ENCODE results near the gene MYLK.

MYLK gene

DNA sequence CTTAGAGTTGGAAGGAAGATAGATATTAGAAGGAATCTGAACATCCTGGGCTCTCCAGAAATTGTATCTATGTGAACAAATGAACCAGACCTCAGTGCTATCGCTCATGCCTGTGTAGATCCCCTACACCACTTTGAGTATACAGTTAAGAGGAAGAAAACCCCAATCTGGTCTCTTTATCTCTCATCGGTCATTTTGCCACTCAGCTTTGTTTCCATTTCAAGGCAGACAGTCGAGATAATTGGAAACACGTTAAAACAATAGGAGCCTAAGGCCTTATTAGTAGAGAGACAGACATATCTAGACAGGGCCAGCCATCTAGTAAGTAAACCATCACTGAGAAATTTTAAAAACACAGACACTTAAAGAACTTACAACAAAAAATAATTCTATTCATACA lies 101.6 kb downstream of the MYLK start:
- DNase-seq (ENCODE audit: low spot score) = peak; percentile 13
- TF ChIP-seq, protein P1, sequence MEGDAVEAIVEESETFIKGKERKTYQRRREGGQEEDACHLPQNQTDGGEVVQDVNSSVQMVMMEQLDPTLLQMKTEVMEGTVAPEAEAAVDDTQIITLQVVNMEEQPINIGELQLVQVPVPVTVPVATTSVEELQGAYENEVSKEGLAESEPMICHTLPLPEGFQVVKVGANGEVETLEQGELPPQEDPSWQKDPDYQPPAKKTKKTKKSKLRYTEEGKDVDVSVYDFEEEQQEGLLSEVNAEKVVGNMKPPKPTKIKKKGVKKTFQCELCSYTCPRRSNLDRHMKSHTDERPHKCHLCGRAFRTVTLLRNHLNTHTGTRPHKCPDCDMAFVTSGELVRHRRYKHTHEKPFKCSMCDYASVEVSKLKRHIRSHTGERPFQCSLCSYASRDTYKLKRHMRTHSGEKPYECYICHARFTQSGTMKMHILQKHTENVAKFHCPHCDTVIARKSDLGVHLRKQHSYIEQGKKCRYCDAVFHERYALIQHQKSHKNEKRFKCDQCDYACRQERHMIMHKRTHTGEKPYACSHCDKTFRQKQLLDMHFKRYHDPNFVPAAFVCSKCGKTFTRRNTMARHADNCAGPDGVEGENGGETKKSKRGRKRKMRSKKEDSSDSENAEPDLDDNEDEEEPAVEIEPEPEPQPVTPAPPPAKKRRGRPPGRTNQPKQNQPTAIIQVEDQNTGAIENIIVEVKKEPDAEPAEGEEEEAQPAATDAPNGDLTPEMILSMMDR (IDR thresholded peaks at IDR 0.05; ENCODE audit: extremely low read depth, missing control alignments) = no peak

DNA sequence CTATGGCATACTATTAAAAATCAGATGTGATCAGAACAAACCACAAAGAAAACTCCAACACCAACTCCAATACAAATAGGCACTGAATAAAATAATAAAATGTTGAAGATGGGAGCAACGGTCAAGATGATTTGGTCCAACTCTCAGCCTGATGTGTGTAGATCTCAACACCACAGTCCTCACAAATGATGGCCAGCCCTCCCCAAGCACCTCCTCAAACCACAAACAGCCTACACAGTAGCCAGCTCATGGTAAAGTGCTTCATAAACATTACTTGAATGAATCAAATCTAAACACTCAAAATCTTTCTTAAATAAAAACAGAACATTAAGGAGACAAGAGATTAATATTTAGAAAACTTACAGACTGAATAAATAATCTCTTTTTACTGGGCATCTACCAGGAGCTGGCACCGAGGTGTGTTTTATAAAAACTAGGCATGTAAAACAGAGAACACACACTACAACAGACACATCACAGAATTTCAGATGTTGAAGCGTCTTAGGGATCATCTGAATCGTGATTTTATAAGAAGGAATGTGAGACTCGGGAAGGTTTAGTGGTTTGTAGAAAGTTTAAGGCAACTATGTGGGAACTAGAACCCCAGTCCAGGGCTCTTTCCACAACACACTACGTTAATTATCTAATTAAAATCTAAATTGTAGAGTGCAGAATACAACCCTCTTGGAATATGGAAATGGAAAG lies 102.4 kb downstream of the MYLK start:
- DNase-seq (ENCODE audit: low spot score) = no peak
- TF ChIP-seq, protein P1 (IDR thresholded peaks at IDR 0.05; ENCODE audit: extremely low read depth, missing control alignments) = no peak

DNA sequence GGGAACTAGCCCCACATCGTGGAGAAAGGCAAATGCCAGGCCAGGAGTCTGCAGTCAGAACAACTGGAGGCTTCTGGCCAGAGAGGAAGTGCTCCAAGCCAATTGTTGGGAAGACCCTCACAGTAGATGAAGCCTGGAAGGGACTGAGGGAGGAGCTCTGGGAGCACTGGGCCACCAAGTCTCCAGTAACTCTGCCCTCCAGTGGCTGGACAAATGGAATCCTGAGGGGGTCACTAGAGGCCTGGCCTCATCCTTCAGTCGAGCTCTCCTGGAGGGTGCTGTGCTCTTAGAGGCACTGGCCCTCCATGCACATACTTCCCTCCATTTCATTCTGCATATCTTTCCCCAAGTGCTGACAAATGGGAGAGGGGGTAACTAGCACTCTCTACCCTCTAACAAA lies 103.0 kb downstream of the MYLK start:
- TF ChIP-seq, protein P1 (IDR thresholded peaks at IDR 0.05; ENCODE audit: extremely low read depth, missing control alignments) = no peak
- no peak for DNase-seq (ENCODE audit: low spot score)

DNA sequence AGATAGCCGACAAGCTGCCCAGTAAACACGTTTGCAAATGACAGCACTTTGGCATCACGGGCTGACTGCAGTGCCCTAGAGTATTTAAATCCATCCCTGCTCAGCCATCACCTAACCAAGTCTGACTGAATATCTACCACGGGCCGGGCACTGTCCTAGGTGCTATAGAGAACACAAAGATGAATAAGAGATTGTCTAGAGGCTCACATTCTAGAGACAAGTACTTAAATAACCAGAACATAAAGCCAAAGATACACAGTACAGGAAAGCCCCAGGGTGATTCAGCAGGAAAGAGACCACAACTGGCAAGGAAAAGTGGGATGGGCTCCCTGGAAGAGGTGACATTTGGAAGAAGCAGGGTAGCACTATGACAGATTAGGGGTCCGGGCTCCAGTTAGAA lies 103.5 kb downstream of the MYLK start:
- no peak for DNase-seq (ENCODE audit: low spot score)
- TF ChIP-seq, protein P1 (IDR thresholded peaks at IDR 0.05; ENCODE audit: extremely low read depth, missing control alignments) = no peak

DNA sequence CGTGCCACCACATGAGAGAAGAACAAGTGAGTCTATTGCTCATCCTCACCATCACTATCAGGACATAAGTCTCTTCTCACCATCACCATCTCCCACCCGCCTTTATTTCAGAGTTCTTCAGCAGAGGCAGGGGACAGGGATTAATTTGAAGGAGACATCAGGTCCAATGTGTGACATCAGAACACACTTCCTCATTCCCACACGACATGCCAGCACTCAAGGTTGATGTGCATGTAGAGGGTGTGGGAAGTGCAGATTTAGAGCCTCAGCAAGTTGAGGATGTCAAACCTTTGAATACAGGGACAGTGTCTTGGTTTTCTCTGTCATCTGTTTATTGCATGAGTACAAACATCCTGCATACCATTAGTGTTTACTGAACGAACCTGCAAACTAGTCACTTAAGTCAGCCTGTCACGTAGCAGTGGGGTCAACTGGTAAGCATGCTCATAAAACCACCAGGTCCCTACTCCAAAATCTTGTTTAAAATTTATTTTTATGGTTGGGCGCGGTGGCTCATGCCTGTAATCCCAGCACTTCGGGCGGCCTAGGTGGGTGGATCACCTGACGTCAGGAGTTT lies 104.4 kb downstream of the MYLK start:
- DNase-seq (ENCODE audit: low spot score) = no peak
- TF ChIP-seq, protein P1 (IDR thresholded peaks at IDR 0.05; ENCODE audit: extremely low read depth, missing control alignments) = no peak

DNA sequence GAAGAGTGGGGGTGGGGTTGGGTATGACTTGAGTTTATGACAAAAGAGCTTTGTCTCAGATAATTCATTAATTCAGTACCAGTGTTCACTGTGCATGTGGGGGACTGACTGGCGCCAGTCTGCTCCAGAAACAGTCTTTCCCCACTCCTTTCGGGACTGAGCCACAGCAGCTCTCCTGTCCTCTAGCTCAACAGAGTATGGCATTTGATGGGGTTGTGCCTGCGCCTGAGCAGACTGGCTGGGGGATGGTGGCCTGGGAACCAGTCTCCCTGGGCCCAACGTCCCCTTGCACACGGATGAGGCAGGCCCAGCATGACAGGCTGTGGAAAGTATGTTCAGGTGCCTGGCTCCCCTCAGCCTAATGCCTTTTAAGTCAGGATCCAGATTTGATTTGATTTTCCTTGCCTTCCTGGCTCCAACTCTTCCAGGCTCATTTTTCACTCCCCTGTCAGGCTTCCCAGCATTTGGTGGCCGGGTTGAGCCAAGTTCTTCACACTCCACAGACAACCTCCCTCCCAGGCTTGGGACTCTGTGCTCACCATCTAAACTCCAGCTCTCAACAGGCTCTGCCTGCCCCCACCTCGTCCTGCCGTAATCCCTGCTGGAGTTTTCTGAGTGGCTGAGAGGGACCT lies 105.0 kb downstream of the MYLK start:
- TF ChIP-seq, protein P1 (IDR thresholded peaks at IDR 0.05; ENCODE audit: extremely low read depth, missing control alignments) = no peak
- no peak for DNase-seq (ENCODE audit: low spot score)

DNA sequence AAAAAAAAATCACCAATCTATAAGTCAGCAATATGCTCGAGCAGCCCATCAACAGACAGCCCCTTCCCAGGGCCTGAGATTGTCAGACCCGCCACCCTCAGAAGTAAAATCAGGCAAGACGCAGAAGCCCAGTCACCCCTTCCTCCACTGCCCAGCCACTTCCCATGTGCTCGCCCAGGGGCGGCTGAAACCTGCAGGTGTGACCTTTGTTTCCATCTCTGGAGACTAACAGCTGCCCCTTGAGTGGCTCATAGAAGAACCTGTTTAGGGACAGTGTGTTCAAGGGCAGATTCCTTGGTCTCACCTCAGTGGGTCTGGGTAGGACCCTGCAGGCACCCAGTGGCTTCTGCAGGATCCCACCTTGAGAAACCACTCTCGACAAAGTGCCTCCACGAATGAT lies 105.6 kb downstream of the MYLK start:
- no peak for DNase-seq (ENCODE audit: low spot score)
- TF ChIP-seq, protein P1 (IDR thresholded peaks at IDR 0.05; ENCODE audit: extremely low read depth, missing control alignments) = no peak

All from GM20000 (cell line).